ENCODE data around the gene INPP5E.

The INPP5E gene

DNA sequence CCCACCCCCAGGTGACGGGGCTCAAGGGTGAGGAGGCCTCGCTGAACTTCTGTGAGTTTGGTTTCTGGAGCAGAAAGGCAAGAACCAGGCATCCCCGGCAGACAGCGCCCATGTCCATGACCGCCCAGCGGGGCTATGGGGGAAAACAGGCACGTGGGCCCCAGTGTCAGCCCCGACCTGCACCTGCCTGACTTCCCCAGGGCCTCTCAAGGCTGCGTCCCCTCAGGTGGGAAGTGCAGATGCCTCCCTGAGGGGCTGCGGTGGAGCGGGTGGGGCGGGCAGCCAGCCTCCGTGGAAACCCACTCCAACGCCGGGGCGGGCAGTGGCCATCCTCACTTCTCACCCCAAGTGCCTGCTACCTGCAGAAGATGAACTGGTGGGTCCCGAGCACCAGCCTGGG lies 59.3 kb downstream of the INPP5E start:
- FAIRE-seq: no peak

DNA sequence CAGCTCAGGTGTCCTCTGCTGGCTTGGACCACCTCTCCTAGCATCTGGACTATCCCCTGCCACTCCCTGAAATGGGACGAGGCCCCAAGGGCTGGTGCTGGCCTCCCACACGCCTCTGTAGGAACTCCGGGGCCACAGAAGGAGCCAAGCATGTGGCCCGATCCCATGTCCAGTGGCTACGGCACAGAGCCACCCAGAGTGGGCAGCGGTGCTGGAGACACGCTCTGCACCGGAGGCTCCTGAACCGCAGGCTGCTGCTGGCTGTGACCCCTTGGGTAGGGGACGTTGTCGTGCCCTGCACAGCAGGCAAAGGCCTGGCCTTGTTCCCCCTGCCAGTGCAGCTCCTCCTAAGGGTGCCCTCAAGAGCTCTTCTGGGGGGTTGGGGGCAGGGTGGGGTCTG lies 59.8 kb downstream of the INPP5E start:
- no peak for FAIRE-seq

DNA sequence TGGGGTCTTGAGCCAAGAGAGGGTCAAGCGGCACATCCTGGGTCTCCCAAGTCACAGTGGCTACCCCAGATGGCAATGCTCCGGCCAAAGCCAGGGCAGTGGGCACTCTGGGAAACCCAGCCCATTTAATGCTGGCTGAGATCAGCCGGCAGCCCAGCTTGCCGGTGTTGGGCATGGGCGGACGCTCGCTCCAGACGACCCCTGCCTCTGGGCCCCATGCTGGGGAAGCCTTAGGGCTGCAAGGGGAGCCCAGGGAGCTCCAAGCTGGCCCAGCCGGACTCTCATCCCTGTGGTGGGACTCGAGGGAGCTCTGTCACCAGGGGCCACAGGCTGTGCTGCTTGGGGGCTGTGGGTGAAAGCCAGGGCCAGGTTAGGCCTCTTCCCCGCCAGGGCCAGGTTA lies 60.2 kb downstream of the INPP5E start:
- no peak for FAIRE-seq

DNA sequence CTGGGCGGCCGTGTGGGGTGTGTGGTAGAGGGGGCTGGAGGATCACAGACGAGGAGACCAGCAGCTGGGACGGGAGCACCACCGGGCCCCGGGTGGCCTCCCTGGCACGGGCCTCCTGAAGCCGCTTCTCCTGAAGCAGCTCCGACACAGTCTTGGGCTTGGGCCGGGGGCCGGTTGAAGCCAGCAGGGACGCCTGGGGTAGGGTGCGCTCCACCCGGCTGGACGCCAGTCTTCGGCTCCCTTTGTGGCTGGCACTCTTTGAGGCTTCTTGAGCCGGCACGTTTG lies 60.7 kb downstream of the INPP5E start:
- no peak for FAIRE-seq
